H4 (cell line): ENCODE results near the gene MAN2A1. TPM values are rescaled to one million over a fixed set of nuclear protein-coding genes. Genes with fewer than 3 reads are reported as not detected.
A peak's percentile ranks its signal among the peaks of the same experiment; 100 is the strongest.
"Not testable (repeated sequence)": the region's sequence is repeated elsewhere in the genome, so short reads cannot be mapped to it uniquely, and the experiment has no call there.

Source experiments
- DNase-seq: peaks from one replicate; pipeline ENCODE4 v3.0.0-alpha.2; 2015; ENCODE audit warnings: low spot score
- total RNA-seq: library from RNA; depleted of rRNA; stranded (reverse); fragments of >200 nt; shearing (Covaris generic); gene quantifications from 2 replicates; pipeline ENCODE4 v1.2.3, GENCODE V29; 2014

The MAN2A1 gene
- total RNA-seq, 1 experiment from 2014 or later: 36.9 TPM

GRCh38 chr5:109826426-109826825 is 136.7 kb downstream of the MAN2A1 start:
- DNase-seq: no peak

GRCh38 chr5:109829331-109829730 is 139.6 kb downstream of the MAN2A1 start:
- no peak for DNase-seq

- DNase-seq: peak; percentile 52
Measured at GRCh38 chr5:109830955-109831502, 141.3 kb downstream of the MAN2A1 start.

- not testable (repeated sequence) for DNase-seq
Measured at GRCh38 chr5:109832207-109833188, 142.8 kb downstream of the MAN2A1 start.

- DNase-seq: no peak
Measured at GRCh38 chr5:109833946-109834345, 144.2 kb downstream of the MAN2A1 start.

- no peak for DNase-seq
Measured at GRCh38 chr5:109836280-109836679, 146.6 kb downstream of the MAN2A1 start.

- DNase-seq: no peak
Measured at GRCh38 chr5:109837231-109837861, 147.6 kb downstream of the MAN2A1 start.

GRCh38 chr5:109838157-109838556 is 148.4 kb downstream of the MAN2A1 start:
- DNase-seq: no peak

GRCh38 chr5:109844148-109844547 is 154.4 kb downstream of the MAN2A1 start:
- DNase-seq: no peak

- peak; percentile 14 for DNase-seq
Measured at GRCh38 chr5:109844695-109845094, 155.0 kb downstream of the MAN2A1 start.

- DNase-seq: no peak
Measured at GRCh38 chr5:109848130-109848529, 158.4 kb downstream of the MAN2A1 start.

GRCh38 chr5:109849478-109850088 is 159.9 kb downstream of the MAN2A1 start:
- DNase-seq: no peak

GRCh38 chr5:109852371-109853155 is 162.8 kb downstream of the MAN2A1 start:
- DNase-seq: peak; percentile 44

- DNase-seq: peak; percentile 18
Measured at GRCh38 chr5:109853377-109853776, 163.7 kb downstream of the MAN2A1 start.

GRCh38 chr5:109855056-109855455 is 165.3 kb downstream of the MAN2A1 start:
- DNase-seq: no peak

- no peak for DNase-seq
Measured at GRCh38 chr5:109857405-109858031, 167.8 kb downstream of the MAN2A1 start.

- DNase-seq: no peak
Measured at GRCh38 chr5:109859537-109859936, 169.8 kb downstream of the MAN2A1 start.

- DNase-seq: no peak
Measured at GRCh38 chr5:109862301-109862700, 172.6 kb downstream of the MAN2A1 start.

GRCh38 chr5:109863752-109864151 is 174.0 kb downstream of the MAN2A1 start:
- no peak for DNase-seq

GRCh38 chr5:109865637-109866036 is 175.9 kb downstream of the MAN2A1 start:
- peak; percentile 99 for DNase-seq

- peak; percentile 74 for DNase-seq
Measured at GRCh38 chr5:109866051-109866450, 176.3 kb downstream of the MAN2A1 start.
